GM18502 (cell line): ENCODE data around the gene MORC3.
"Not testable (repeated sequence)": the region's sequence is repeated elsewhere in the genome, so short reads cannot be mapped to it uniquely, and the experiment has no call there.

ENCODE experiments used
- ATAC-seq: cut with Tn5 transposase; IDR thresholded peaks from one replicate; pipeline ENCODE4 v1.9.1; 2021; ENCODE audit warnings: mild to moderate bottlenecking; ENCODE audit not compliant: unreplicated experiment, poor library complexity

MORC3 gene

GRCh38 chr21:36321325-36322082 is 1.5 kb downstream of the MORC3 start:
- no peak for ATAC-seq

- ATAC-seq = no peak
Observed at GRCh38 chr21:36322083-36322424, 2.1 kb downstream of the MORC3 start.

- no peak for ATAC-seq
Observed at GRCh38 chr21:36323032-36323431, 3.0 kb downstream of the MORC3 start.

GRCh38 chr21:36325373-36326010 is 5.5 kb downstream of the MORC3 start:
- no peak for ATAC-seq

GRCh38 chr21:36330904-36331303 is 10.9 kb downstream of the MORC3 start:
- no peak for ATAC-seq

GRCh38 chr21:36337099-36337509 is 17.1 kb downstream of the MORC3 start:
- ATAC-seq = no peak

GRCh38 chr21:36338975-36339374 is 19.0 kb downstream of the MORC3 start:
- ATAC-seq = no peak

GRCh38 chr21:36342581-36342980 is 22.6 kb downstream of the MORC3 start:
- ATAC-seq = not testable (repeated sequence)

GRCh38 chr21:36344931-36345330 is 24.9 kb downstream of the MORC3 start:
- no peak for ATAC-seq

- ATAC-seq = no peak
Observed at GRCh38 chr21:36347278-36347961, 27.4 kb downstream of the MORC3 start.

GRCh38 chr21:36347962-36348328 is 27.9 kb downstream of the MORC3 start:
- ATAC-seq = no peak

- ATAC-seq = no peak
Observed at GRCh38 chr21:36349315-36349714, 29.3 kb downstream of the MORC3 start.

- no peak for ATAC-seq
Observed at GRCh38 chr21:36350282-36350910, 30.4 kb downstream of the MORC3 start.

GRCh38 chr21:36354918-36355680 is 35.1 kb downstream of the MORC3 start:
- ATAC-seq = no peak

GRCh38 chr21:36355868-36356267 is 35.9 kb downstream of the MORC3 start:
- no peak for ATAC-seq

GRCh38 chr21:36359185-36359584 is 39.2 kb downstream of the MORC3 start:
- ATAC-seq = no peak

GRCh38 chr21:36369064-36369685 is 49.2 kb downstream of the MORC3 start:
- ATAC-seq = no peak

GRCh38 chr21:36375994-36376393 is 56.0 kb downstream of the MORC3 start:
- no peak for ATAC-seq

GRCh38 chr21:36377391-36377842 is 57.4 kb downstream of the MORC3 start:
- no peak for ATAC-seq

GRCh38 chr21:36379251-36379650 is 59.3 kb downstream of the MORC3 start:
- no peak for ATAC-seq
